HG03460 (cell line): ENCODE data around the gene RAPGEF2.

Experiments
- ATAC-seq: cut with Tn5 transposase; IDR thresholded peaks from one replicate; pipeline ENCODE4 v1.9.1; 2021; ENCODE audit not compliant: unreplicated experiment

Gene RAPGEF2

GRCh38 chr4:159400558-159401225 lies 297.8 kb downstream of the RAPGEF2 start:
- ATAC-seq = no peak

- ATAC-seq = no peak
Measured at GRCh38 chr4:159401226-159401712, 298.4 kb downstream of the RAPGEF2 start.

GRCh38 chr4:159401791-159402380 lies 299.0 kb downstream of the RAPGEF2 start:
- no peak for ATAC-seq
